Endometrial microvascular endothelial cells (primary cell): ENCODE measurements around the gene ARMC6. TPM values are rescaled to one million over a fixed set of nuclear protein-coding genes. Genes with fewer than 3 reads are reported as not detected.
"Not testable (repeated sequence)": the region's sequence is repeated elsewhere in the genome, so short reads cannot be mapped to it uniquely, and the experiment has no call there.

Source experiments
- in situ Hi-C: cut with HindIII; loops from 2 replicates; pipeline ENCODE4 v1.10.0; 2017; ENCODE audit warnings: low sequenced_read_pairs, low pct_unique_long_range_greater_than_20kb; ENCODE audit errors: inconsistent ontology term
- total RNA-seq: library from RNA; depleted of rRNA; stranded (reverse); fragments of >200 nt; gene quantifications from one replicate; pipeline ENCODE4 v1.2.3, GENCODE V29; 2015; ENCODE audit errors: inconsistent ontology term

The ARMC6 gene
- total RNA-seq, 1 donor from 2014 or later = 63.6 TPM

DNA sequence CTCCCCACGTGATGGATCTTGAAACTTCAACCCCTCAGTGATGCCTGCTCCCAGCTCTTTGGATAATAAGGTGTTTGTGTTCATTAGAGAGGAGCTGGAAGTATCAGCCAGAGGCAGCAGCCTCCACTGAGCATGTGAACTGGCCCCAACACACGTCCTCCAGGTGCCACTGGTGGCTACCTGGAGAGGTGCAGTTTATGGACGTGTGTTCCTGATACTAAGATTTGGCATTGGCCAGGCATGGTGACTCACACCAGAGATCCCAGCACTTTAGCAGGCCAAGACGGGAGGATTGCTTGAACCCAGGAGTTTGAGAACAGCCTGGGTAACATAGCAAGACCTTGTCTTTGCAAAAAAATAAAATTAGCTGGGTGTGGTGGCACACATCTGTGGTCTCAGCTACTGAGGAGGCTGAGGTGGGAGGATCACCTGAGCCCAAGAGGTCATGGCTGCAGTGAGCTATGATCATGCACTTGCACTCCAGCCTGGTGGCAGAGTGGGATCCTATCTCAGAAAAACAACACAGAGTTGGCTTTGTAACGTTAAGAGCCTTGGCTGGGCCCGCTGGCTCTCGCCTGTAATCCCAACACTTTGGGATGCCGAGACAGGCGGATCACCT lies 64.8 kb downstream of the ARMC6 start:
- in situ Hi-C loops = no loop called here

DNA sequence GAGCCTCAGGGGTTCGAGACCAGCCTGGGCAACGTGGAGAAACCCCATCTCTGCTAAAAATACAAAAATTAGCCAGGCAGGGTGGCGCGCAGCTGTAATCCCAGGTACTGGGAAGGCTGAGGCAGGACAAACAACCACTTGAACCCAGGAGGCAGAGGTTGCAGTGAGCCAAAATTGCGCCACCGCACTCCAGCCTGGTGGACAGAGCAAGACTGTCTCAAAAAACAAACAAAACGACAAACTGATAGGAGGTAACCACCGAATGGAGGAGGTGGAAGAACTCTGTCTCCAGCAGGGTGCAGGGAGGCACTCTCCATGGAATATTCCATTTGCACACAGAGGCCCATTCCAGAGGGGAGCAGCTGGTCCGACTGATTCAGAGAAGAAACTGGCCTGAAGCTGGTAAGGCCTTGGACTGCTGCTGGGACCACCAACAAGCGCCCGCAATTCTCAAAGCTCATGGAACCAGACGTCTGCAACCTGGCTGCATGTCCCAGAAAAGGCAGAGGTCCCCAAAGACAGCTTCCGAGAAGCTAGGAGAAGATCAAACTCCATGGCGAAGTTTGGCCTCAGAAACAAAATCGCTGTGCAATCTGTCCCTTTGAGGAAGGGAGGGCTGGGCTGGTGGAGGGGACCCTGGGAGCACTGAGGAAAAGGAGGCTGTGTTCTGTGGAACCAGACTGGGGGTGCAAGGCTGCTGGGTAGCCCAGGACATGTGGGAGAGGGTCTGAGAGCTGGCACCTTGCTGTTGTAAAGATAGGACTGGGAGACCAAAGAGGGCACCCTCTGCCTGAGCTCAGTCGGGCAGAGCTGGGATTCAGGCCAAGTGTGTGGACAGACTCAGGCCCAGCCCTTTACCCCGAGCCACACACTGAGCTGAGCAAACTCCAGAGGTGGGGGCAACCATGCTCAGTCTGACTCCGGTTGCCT lies 65.6 kb downstream of the ARMC6 start:
- in situ Hi-C loops = no loop called here

DNA sequence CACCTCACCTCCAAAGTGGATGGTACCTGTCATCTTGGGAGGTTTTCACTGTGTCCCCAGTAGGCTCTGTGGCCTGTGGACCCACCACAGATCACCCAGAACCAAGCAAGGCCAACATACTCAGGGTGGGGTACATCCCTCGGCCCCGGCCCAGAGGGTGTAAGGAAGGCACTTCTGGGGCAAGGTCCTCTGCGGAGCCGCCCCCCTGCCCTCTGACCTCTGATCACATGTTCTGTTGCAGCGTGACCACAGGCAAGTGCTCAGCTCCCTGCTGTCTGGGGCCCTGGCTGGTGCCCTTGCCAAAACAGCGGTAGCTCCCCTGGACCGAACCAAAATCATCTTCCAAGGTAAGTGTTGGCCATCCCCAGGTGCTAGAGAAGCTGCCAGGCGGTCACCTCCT lies 68.1 kb downstream of the ARMC6 start:
- in situ Hi-C loops = no loop called here

DNA sequence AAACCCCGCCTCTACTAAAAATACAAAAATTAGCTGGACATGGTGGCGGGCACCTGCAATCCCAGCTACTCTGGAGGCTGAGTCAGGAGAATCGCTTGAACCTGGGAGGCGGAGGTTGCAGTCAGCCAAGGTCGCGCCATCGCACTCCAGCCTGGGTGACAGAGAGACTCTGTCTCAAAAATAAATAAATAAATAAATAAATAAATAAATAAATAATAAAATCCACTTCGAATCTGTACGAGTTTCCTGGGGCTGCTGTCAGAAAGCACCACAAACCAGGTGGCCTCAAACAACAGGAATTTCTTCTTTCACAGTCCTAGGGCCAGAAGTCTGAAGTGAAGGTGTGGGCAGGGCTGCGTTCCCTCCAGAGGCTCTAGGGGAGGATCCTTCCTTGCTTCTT lies 69.2 kb downstream of the ARMC6 start:
- in situ Hi-C loops = not testable (repeated sequence)

DNA sequence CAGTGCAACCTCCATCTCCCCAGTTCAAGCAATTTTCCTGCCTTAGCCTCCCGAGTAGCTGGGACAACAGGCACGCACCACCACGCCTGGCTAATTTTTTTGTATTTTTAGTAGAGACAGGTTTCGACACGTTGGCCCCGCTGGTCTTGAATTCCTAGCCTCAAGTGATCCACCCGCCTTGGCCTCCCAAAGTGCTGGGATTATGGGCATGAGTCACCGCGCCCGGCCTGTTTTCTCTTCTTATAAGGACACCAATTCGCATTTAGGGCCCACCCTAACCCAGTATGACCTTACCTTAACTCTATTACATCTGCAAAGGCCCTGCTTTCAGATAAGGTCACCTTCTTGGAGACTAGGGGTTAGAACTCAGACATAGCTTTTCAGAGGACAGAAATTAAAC lies 69.8 kb downstream of the ARMC6 start:
- in situ Hi-C loops = no loop called here

DNA sequence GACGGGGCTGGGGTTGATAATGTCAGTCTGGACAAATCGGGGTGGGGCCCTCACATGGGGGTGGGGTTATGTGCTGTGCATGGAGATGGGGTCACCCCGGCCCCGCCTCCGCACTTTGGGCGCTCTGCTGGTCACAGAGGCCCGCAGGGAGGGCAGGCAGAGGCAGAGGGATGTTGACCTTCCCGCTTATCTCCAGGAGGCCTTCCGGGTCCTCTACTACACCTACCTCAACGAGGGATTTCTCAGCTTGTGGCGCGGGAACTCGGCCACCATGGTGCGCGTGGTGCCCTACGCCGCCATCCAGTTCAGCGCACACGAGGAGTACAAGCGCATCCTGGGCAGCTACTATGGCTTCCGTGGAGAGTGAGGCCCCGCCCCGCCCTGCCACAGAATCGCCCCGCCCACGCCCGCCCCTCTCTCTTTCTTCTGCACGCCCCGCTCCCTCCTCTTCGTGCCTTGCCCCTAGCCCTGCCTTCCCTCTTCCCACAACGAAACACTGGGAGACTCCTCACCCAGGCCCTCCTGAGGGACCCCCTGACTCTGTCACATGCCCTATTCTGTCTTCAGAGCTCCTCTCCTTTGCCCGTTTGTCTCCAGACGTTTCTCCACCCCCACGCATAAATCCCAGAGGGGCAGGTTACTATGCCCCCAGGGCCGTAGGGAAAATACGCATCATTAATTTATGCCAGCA lies 72.1 kb downstream of the ARMC6 start:
- in situ Hi-C loops = no loop called here

DNA sequence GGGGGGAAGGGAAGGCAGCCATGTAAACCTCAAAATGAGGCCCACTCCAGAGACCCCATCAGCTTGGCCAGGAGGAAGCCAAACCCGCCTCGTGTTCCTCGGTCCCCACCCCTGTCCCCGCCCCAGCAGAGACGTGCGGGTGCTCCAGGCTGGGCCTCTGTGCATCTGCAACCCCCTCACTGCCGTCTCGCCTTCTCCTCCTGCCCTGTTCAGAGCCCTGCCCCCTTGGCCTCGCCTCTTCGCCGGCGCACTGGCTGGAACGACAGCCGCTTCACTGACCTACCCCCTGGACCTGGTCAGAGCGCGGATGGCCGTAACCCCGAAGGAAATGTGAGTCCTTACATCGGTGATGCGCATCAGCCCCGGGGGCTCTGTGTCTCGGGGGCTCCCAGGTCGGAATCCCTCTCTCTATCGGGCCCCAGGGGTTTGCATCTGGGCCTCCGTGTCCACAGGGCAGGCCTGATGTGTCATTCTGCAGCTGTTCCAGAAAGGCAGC lies 72.7 kb downstream of the ARMC6 start:
- in situ Hi-C loops = no loop called here

DNA sequence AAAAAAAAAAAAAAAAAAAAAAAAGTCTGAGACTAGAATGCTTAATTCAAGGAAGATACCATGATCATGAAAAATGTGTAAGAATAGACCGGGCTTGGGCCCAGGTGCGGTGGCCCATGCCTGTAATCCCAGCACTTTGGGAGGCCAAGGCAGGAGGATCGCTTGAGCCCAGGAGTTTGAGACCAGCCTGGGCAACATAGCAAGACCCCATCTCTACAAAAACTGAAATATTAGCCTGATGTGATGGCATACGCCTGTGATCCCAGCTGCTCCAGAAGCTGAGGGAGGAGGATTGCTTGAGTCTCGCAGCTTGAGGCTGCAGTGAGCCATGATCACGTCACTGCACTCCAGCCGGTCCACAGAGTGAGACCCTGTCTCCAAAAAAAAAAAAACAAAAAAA lies 73.5 kb downstream of the ARMC6 start:
- in situ Hi-C loops = not testable (repeated sequence)

DNA sequence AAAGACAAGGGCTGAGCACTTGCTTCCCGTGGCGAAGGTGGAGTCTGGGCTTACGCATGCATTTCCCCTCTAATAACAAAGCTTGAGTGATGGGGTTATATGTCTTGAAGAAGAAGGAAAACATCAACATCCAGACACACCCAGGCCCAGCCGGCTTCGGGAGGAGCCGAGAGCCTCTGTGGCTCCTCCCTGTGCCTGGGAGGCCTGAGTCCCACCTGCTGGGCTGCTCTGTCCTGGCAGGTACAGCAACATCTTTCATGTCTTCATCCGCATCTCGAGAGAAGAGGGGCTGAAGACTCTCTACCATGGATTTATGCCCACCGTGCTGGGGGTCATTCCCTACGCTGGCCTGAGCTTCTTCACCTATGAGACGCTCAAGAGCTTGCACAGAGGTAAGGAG lies 74.3 kb downstream of the ARMC6 start:
- in situ Hi-C loops = no loop called here

Other genes starting within 250 kb of the ARMC6 start
- gene COMP, start 242.3 kb upstream of the ARMC6 start, total RNA-seq = not detected
- gene UPF1, start 201.6 kb upstream of the ARMC6 start, total RNA-seq = 51.3 TPM
- gene CERS1, start 137.4 kb upstream of the ARMC6 start, total RNA-seq = not detected
- gene COPE, start 114.2 kb upstream of the ARMC6 start, total RNA-seq = 281 TPM
- gene DDX49, start 113.9 kb upstream of the ARMC6 start, total RNA-seq = 97.8 TPM
- 80.6 TPM for gene HOMER3, start 92.4 kb upstream of the ARMC6 start, total RNA-seq
- gene SUGP2, start 86 bp upstream of the ARMC6 start, total RNA-seq = 19.5 TPM
- gene SLC25A42, start 30.4 kb downstream of the ARMC6 start, total RNA-seq = 1.2 TPM
- 25.1 TPM for gene TMEM161A, start 104.9 kb downstream of the ARMC6 start, total RNA-seq
- not detected for gene MEF2B, start 136.7 kb downstream of the ARMC6 start, total RNA-seq
- 32.5 TPM for gene BORCS8, start 158.5 kb downstream of the ARMC6 start, total RNA-seq
- 72.9 TPM for gene RFXANK, start 158.7 kb downstream of the ARMC6 start, total RNA-seq
- 25.8 TPM for gene NR2C2AP, start 169.8 kb downstream of the ARMC6 start, total RNA-seq
- gene NCAN, start 178.4 kb downstream of the ARMC6 start, total RNA-seq = not detected
- gene TM6SF2, start 239.7 kb downstream of the ARMC6 start, total RNA-seq = not detected